GM19239 (cell line): Measurements from ENCODE around the gene DIP2A.

ENCODE experiments used
- DNase-seq: peaks from one replicate; pipeline ENCODE4 v3.0.0; 2011; ENCODE audit warnings: low spot score; ENCODE audit not compliant: insufficient read length
- FAIRE-seq: peaks from 2 replicates; lab custom pipeline; 2011; peaks lifted over from hg19 to GRCh38; lab: Jason Lieb, UNC

Gene DIP2A, protein sequence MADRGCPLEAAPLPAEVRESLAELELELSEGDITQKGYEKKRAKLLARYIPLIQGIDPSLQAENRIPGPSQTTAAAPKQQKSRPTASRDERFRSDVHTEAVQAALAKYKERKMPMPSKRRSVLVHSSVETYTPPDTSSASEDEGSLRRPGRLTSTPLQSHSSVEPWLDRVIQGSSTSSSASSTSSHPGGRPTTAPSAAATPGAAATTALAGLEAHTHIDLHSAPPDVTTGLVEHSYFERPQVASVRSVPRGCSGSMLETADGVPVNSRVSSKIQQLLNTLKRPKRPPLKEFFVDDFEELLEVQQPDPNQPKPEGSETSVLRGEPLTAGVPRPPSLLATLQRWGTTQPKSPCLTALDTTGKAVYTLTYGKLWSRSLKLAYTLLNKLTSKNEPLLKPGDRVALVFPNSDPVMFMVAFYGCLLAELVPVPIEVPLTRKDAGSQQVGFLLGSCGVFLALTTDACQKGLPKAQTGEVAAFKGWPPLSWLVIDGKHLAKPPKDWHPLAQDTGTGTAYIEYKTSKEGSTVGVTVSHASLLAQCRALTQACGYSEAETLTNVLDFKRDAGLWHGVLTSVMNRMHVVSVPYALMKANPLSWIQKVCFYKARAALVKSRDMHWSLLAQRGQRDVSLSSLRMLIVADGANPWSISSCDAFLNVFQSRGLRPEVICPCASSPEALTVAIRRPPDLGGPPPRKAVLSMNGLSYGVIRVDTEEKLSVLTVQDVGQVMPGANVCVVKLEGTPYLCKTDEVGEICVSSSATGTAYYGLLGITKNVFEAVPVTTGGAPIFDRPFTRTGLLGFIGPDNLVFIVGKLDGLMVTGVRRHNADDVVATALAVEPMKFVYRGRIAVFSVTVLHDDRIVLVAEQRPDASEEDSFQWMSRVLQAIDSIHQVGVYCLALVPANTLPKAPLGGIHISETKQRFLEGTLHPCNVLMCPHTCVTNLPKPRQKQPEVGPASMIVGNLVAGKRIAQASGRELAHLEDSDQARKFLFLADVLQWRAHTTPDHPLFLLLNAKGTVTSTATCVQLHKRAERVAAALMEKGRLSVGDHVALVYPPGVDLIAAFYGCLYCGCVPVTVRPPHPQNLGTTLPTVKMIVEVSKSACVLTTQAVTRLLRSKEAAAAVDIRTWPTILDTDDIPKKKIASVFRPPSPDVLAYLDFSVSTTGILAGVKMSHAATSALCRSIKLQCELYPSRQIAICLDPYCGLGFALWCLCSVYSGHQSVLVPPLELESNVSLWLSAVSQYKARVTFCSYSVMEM (N-terminal part only)

DNA sequence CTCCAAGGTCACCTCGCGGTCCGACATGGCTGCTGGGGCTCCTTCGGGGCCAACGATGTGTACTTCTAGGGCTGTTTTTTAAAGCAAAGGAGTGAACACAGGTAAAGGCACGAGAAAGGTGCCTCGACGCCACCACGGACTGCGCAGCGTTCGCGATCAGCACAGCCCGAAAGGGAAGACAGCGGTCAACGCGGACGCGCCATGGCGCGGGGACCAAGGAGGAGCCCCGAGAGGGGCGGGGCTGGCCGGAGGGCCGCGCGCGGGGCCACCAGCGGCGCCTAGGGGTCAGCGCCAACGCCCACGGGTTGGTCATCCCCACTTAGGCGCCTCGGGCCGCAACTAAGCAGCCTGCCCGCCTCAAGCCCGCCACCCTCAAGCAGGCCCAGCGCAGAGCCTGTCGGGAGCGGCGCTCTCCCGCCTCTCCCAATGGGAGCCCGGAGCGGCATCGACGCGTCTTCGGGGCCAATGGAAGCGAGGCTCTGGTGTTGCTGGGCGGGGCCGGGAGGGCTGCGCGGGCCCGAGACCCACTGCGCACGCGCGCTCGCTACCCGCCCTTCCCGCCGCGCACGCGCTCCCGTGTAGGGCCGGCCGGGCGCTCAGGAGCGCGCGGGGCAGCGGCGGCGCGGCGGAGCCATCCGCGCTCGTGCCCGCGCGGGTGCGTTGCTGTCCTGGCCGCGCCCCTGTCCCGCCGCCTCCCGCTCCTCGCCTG, at the start of gene DIP2A:
Gene DIP2A (plus strand): TSS at position 577 of the 709 bp plus-strand sequence. CDS start 241 bp downstream, outside the sequence.
- FAIRE-seq (peak; percentile 83), DNase-seq (peak; percentile 98)

DNA sequence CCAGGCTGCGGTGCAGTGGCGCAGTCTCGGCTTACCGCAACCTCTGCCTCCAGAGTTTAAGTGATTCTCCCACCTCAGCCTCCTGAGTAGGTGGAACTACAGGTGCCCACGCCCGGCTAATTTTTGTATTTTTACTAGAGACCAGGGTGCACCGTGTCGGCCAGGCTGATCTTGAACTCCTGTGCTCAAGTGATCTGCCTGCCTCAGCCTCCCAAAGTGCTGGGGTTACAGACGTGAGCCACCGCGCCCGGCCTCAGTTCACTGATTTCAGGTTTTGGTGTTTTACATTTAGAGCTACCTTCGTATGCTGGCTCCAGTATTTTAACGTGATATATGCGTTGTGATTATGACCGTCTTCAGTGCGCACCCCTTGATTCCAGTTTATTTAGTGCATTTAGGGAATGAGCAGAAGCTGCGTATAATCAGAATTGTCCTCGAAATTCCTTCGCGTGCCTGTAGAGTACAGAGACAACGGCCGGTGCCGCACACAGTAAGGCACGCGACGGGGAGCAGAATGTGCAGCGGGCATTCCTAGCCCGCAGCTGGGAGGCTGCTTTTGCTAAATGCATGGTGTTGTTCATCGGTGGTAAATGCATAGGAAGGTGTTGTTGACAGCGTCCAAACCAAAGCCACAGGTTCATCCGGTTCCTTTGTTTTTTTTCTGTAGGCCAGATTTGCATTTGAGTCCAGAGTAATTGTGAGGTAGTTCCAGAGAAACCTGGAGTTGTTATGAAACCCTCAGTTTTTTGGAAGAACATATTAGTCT, 48.9 kb upstream of the DIP2A start:
- FAIRE-seq (no peak), DNase-seq (no peak)

DNA sequence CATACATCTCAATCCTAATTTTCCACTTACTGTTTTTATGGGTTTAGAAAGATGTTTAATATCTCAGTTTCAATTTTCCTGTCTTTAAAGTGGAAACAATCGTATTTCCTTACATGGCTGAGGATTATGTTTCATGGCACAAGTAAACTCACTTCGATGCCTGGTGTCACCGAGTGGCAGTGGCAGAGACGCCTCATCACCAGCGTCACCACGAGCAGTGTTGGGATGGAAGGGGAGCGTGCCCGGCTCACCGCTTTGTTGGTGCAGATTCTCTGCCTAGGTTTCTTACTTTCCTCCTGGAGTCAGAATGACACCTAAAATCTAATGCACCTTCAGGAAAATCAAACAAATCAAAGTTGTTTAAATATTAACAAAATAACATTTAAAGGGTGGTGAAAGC, 48.2 kb upstream of the DIP2A start:
- FAIRE-seq = no peak
- DNase-seq = no peak

DNA sequence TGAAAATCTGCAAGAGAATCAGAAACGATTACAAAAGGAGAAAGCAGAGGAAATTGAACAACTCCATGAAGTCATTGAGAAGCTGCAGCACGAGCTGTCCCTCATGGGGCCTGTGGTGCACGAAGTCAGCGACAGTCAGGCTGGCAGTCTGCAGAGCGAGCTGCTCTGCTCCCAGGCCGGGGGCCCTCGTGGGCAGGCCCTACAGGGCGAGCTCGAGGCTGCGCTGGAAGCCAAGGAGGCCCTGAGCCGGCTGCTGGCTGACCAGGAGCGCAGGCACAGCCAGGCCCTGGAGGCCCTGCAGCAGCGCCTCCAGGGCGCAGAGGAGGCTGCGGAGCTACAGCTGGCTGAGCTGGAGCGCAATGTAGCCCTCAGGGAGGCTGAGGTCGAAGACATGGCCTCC, 47.5 kb upstream of the DIP2A start:
- no peak for FAIRE-seq
- DNase-seq = no peak

DNA sequence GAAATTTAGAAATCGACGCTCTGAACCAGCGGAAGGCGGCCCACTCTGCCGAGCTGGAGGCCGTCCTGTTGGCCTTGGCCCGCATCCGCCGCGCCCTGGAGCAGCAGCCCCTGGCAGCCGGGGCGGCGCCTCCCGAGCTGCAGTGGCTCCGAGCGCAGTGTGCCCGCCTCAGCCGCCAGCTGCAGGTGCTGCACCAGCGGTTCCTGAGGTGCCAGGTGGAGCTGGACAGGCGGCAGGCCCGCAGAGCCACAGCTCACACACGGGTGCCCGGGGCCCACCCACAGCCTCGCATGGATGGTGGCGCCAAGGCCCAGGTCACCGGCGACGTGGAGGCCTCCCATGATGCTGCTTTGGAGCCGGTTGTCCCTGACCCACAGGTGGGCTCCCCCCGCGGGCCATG, 47.0 kb upstream of the DIP2A start:
- DNase-seq (no peak), FAIRE-seq (no peak)

DNA sequence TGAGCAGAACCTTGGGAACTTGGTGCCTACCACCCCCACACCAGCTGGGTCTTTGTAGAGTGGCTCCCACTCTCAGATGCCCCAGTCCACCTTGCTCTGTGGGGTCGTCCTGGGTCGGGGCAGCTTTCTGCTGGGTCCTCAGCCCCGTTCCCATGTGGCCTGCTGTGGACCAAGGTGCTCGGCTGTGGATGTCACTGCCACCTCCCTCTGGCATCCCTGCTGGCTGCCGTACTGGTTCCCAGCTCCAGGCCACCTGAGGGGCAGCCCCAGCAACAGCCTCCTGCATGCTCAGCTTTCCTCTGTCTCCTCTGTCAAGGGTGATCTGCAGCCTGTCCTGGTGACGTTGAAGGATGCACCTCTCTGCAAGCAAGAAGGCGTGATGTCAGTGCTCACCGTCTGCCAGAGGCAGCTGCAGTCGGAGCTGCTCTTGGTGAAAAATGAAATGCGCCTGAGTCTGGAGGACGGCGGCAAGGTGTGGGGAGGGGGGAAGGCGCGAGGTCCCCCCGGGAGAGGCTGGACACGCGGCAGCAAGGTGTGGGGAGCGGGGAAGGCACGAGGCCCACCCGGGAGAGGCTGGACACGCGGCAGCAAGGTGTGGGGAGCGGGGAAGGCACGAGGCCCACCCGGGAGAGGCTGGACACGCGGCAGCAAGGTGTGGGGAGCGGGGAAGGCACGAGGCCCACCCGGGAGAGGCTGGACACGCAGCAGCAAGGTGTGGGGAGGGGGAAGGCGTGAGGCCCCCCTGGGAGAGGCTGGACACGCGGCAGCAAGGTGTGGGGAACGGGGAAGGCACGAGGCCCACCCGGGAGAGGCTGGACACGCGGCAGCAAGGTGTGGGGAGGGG, 45.9 kb upstream of the DIP2A start:
- DNase-seq (no peak), FAIRE-seq (no peak)

DNA sequence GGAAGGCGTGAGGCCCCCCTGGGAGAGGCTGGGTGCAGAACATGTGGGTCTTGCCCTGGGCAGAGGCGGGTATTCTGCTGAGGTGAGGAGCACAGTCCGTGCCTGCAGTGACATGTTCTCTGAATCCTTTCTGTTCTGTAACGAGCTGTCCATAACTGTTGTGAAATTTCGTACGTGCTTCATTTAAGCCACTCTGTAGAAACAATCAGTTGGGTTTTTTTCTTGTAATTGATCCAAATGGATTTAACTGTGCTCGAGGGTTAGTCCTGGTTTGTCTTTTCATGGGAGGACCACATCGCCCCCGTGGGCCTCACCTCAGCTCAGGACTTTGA, 45.4 kb upstream of the DIP2A start:
- no peak for DNase-seq
- FAIRE-seq = no peak

DNA sequence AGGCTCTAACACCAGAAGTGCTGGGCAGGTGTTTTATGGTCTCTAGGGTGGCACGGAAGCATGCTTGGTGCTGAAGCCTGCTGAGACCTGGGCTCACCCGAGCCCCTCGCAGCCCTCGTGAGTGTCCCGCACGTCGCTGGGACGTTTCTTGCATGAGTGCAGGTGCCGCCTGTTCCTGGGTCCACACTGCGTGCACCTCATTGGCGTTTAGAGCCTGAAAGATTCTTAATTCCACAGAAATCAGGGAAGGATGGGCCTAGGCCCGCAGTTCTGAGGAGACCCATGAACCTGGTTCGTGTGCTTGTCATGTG, 43.8 kb upstream of the DIP2A start:
- FAIRE-seq (no peak), DNase-seq (no peak)

DNA sequence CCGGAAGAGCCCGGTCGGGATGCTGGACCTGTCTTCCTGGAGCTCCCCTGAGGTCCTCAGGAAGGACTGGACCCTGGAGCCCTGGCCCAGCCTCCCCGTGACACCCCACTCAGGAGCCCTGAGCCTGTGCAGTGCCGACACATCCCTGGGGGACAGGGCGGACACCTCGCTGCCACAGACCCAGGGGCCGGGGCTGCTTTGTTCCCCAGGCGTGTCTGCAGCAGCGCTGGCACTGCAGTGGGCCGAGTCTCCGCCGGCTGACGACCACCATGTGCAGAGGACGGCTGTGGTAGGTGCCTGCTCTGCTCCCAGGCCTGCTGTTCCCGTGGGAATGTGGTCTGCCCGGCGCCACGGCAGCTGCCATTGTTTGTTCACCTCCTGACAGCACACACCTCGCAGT, 42.1 kb upstream of the DIP2A start:
- FAIRE-seq (no peak), DNase-seq (no peak)

DNA sequence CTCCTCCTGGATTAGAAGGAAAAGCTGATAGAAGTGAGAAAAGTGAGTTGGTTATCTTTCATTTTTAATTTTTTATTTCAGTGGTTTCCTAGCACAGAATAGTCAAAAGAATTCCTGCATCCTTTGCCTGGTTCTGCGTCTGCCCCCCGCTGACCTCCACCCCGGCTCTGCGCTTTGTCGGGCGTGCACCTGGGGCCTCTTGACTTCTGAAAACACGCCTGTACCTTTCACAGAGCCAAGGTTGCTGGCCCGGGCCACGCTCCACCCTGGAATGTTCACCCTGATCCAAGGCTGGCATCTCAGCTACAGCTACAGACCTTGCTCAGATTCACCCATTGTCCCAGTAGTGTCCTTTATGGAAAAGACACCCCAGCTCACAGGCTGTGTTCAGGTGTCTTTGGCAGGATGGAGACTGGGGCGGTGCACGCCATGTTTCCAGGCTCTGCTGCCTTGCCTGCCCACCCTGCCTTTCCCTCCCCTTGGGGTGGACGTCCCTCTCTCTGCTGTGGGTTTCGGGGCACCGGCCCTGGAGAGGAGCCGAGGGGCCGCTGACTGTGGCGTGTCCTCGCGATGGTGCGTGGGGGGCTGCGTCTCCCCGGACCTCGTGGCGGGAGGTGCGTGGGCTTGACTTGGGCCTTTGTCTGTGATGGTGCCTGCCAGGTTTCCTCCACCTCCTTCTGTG, 40.3 kb upstream of the DIP2A start:
- DNase-seq = no peak
- no peak for FAIRE-seq

DNA sequence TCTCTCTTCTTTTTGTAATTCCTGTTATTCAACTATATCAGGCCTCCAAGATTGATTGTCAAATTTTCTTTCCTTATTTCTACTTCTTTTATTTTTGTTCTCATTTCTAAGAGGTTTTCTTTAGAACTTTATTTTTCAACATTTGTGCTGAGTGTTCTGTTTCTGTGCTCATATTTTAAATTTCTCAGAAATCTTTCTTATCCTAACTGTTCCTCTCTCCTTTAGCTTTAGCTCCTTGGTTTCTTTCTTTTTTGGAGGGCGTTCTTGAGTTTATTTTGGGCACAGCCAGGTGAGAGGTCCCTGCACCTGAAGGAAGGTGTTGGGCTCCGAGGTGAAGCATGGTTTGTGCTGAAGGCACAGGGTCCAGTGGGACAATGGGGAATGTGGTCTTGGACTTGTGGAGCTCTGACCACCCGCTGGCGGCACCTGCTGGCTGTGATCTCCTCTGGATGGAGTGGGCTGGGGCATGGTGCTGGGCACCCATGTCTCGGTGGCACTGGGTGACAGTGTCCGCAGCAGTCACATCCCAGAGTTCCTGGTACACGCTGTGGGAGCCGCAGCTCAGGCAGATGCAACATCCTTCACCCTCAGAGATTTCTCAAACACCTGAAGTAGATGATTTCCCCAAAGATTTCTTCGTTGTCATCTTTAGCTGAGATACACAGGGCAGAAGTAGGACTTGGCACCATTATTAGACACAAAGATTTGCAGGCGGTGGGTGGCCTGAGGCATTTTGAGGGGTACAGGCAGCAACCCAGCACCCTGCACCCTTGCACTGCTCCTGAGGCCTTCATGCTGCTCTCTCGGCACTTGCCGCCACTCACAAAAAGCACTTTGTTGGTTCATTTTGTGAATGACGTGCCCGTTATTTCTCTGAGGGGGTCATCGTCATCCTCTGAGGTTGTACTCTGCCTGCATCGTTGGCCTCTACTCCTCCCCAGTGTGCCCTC, 38.2 kb upstream of the DIP2A start:
- FAIRE-seq (no peak), DNase-seq (no peak)

DNA sequence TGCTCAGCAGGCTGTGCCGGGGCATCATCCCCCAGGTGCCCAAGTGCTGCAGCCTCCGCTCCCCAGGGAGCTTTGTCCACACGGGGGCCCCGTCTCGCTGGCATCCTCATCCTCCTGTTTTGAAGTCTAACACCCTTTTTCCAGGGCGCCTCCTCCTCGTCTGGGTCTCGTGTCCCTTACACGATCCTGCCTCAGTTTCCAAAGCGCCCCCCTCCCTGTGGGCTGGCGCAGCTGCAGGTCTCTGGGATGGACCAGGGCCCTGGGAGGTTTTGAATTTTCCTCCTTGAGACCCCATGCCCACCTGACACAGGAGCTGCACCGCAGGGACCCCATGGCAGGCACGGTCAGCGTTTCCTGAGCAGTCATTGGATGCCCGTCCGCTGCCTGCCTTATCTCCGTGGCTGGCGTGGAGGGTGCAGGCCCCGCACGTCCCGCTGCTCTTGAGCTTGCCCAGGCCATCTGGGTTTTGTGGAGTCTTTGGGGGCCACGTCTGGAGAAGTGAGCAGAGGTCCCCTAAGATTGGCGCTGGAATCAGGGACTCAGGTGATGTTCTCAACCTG, 37.4 kb upstream of the DIP2A start:
- DNase-seq (no peak), FAIRE-seq (no peak)

DNA sequence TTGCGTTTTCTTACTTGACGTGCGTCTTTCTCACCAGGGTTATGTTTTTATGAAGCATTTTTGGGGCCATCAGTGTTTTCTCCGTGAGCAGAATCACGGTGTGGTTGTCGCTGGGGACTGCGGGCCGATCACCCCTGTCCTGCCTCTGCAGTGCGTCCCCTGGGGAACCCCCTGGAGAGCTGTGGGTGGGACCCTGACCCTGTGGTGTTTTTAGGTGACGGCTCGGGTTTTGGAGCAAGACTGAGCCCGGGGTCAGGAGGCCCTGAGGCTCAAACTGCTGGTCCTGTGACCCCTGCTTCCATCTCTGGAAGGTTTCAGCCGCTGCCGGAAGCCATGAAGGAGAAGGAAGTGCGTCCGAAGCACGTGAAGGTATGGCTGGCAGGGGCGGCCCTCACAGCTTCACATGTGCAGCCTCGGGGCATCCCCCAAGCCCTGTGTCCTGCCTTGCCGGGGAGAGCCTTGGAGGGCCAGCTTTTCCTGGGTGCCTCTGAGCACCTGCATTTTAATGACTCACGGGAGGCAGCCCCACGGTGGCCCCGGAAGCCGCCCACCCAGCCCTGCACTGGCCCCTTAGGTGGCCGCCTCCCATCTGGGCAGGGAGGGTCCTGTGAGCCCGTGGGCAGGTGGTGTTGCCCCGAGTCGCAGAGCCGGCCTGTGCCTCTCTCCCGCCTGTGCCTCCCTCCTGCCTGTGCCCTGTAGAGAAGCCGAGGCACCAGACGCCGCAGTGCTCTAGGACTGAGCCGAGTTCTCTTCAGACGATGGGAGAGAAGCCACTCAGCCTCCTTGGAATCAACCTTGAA, 36.7 kb upstream of the DIP2A start:
- FAIRE-seq (no peak), DNase-seq (no peak)

DNA sequence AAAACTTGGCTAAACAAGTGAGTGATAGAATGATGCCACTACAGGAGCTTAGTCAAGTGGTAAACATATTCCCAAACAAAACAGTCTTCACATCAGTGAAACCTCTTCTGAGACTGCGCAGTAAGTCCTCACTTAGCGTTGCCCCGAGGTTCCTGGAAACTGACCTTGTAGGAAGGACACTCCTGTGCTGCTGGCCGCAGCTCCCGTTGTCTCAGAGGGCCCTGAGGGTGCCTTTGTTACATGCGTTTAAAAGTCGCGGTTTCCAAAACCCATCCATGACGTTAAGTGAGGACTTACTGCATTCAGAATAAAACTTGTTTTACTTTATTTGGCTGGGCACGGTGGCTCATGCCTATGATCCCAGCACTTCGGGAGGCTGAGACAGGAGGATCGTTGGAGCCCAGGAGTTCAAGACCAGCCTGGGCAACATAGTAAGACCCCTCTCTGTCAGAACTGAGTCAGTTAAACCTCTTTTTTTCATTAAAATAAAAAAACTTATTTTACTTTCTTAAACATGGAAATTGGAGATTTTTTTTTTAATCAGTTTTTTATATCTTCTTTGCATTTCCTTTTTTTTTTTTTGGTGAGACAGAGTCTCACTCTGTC, 36.0 kb upstream of the DIP2A start:
- DNase-seq = no peak
- FAIRE-seq = no peak

DNA sequence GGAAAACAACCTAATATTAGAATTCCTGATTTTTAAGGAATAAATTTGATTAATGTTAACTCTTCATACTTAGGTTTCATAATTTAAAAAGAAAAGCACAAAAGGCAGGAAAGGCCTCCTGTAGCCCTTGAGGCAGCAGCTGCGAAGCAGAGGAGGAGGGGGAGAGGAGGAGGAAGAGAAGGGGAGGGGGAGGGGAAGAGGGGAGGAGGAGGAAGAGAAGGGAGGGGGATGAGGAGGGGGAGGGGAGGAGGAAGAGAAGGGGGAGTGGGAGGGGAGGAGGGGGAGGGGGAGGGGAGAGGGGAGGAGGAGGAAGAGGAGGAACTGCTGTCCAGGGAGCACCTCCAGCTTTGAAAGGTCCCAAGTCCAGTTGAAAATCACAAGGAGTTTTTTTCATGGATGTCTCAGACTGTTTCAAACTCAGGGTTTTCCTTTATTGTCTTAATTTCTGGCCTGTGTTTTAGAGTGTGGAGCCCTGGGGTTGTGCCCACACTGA, 35.1 kb upstream of the DIP2A start:
- no peak for DNase-seq
- no peak for FAIRE-seq
